Right kidney (tissue), 1 donor: ENCODE measurements around the gene PIEZO1.

ENCODE experiments used
- DNase-seq: peaks from one replicate; pipeline ENCODE4 v3.0.0-alpha.2; 2016

PIEZO1 gene

GRCh38 chr16:88768071-88768783 lies 16.8 kb downstream of the PIEZO1 start:
- no peak for DNase-seq

DNA sequence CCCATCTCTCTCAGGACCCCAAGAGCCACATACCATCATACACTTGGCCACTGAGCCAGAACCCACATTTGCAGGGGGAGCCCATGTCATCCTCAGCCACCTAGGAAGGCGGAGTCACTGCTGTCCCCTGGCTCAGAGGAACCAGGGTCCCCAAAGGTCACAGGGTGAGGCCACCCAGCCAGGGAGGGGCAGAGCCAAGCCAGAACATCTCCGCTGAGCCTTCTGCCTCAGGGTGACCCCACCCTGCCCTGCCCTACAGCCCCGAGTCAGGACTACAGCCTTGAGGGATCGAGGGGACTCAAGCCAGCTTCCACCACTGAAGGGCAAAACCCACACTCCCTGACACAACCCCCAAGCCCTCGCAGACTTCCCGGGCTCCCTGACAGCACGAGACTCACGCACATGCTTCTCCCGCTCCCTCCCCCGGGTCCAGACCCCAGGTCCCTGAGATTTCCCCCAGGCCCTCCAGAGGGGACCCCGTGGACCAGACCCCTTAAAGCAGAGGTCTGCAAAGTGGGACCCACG lies 17.4 kb downstream of the PIEZO1 start:
- DNase-seq = no peak

- DNase-seq = no peak
These were observed 18.0 kb downstream of the PIEZO1 start for GRCh38 chr16:88766975-88767374.

DNA sequence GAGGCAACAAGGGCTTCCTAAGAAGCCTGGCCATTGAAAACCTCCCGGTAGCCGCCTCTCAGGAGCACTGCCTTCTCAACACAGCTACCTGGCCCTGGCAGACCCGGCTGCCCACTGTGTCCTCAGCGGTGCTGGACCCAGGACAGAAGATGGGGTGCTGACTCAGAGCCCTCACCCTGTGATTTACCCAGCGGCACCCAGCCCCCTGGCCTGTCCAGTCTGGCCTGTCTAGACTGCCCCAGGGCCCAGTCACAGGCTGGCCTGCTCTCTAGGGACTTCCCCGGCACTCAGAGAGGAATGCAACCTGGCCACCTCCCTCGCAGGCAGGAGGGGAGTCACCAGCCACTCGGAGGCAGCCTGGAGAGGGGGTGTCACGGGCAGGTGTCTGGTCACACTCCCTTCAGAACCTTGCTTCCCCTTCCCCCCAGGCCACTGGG lies 20.1 kb downstream of the PIEZO1 start:
- DNase-seq = no peak

- DNase-seq = no peak
These were observed 20.9 kb downstream of the PIEZO1 start for GRCh38 chr16:88764080-88764479.

DNA sequence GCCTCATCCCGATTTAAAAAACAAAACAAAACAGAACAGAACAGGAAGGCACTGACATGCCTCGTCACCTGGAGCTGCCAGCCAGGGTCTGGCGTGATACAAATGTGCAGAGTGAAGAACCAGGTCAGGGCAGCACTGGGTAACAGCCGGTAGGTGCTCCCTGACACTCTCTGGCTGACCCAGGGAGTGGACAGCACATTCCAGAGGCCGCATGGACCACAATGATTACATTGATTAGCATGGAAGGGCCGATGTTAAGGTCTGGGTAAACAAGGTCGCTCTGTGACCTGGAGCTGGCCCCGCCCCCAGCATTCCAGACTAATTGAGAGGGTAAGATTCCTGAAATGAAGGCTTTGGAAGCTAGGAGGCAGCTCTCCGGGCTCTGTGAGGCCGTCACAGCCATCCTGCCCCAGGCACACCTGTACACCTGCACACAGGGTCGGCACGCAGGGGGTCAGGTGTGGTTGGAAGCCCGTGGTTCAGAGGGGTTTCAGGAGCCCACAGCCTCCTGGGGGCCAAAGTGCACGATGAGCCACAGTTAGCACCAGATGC lies 21.4 kb downstream of the PIEZO1 start:
- DNase-seq = no peak

DNA sequence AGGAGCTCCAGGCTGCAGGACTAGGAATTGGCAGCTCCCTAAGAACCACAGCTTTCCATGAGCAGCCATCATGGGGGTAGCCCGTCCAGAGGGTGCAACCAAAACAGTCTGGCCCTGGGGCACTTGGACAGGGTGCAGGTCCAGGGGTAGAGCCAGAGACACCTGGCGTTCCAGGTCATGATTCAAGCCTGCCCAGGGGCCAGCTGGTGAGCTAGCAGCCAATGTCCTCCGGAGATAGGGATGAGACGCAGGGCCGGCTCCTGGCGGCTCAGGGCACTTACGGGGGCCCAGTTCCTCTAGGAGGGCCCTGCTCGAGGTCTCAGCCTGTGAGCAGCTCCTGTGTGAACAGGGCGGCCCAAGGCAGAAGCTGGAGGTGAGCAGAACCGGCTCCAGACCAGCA lies 22.1 kb downstream of the PIEZO1 start:
- no peak for DNase-seq

DNA sequence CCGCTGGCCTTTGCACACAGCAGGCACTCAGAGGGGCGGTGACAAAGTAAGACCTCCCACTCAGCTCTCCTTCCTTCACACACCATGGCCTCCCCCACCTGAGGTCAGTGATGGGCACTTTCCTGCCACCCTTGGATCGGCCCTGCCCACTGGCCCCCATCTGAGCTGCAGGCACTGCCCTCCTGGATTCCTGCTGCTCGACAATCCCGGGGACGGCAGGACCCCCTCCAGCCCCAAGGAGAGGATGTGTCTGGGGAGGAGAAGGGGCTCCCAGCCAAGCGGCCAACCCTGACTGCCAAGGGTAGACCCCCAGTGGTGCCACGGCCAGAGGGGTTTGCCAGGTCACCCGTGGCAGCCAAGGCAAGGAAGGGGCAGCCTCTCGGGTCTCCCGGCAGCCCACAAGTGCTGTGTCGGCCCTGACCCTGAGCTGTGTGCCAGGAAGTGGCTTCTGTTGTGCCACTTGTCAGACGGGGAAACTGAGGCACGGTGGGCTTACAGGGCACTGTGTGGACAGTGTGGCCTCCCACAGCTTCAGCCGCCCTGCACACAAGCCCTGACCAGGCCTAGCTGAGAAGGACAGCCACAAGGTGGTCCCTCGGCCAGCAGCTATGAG lies 22.7 kb downstream of the PIEZO1 start:
- no peak for DNase-seq

GRCh38 chr16:88761830-88762229 lies 23.2 kb downstream of the PIEZO1 start:
- DNase-seq = no peak

GRCh38 chr16:88761143-88761534 lies 23.9 kb downstream of the PIEZO1 start:
- DNase-seq = no peak

- DNase-seq = no peak
These were observed 24.4 kb downstream of the PIEZO1 start for GRCh38 chr16:88760424-88761142.

GRCh38 chr16:88759976-88760350 lies 25.1 kb downstream of the PIEZO1 start:
- no peak for DNase-seq

DNA sequence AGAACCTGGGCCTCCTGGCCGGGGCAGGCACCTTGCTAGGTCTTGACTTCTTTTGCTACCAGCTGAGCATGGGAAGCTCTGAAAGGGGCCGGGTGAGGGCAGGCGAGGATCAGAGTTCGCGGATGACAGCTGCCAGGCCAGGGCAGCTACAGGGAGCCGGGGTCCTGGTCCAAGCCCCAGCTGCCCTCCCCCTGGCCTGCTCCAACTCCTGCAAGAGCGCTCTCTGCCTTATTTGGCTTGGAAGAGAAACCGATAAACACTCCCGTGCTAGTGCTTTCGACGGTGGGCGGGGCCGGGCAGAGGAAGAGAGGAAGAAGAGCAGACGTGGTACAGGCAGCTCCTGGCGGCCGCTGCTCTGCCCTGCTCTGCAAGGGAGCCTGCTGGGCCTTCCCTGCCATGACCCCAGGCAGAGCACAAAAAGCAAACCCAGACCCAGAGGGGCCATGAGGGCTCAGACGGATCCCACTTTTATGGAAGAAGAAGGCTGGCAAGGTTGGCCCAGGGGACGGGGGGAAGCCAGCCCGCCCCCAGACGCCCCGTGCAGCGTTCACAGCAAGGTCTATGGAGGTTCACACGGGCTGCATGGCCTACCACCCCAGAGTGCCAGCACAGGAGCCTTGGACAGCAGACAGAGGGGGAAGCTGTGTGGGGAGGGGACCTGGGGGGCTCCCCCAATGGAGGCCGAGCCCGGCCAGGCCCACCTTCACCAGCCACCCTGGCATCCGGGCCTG lies 25.6 kb downstream of the PIEZO1 start:
- DNase-seq = no peak

DNA sequence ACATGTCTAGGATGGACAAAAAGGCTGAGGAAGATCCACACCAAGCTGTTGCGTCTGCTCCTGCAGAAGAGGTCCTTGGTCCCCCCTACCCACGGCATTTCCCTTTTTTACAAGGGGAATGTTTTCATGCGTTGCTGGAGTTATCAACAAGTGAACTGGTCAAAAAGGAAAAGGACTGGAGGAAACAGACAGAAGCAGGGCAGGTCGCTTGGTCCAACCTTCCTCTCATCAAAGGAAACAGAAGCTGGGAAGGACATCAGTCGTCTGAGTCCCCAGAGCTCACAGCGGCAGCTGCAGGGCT lies 26.1 kb downstream of the PIEZO1 start:
- no peak for DNase-seq

DNA sequence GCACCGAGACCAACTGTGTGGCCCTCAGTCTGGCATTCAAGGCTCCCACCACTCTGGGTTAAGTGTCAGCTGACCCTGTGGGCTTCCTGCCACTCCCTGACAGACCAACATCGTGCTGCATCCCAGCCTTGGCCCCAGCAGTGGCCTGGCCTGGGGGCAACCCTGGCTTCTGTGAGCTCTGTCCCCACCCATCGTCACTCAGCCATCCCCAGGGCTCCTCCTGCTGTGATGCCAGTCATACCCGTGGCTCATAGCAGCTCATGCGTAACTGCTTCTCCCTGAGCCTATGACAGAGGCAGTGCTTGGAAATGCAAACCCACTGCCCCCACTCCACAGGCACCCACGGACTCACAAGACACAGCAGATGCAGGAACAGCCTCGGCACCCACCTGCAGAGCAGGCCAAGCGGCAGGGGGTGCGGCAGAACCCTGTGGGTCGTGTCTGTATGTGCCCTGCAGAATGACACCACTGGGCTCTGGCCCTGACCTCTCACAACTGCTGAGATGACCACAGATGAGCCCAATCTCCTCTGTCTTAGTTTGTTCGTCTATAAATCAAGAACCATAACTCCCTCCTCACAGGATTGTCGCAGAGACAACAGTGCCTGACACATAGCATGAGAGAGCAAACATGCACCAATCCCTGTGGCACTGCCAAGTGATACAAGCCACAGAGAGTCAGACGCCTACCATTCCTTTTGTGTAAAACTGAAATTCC lies 26.6 kb downstream of the PIEZO1 start:
- no peak for DNase-seq

DNA sequence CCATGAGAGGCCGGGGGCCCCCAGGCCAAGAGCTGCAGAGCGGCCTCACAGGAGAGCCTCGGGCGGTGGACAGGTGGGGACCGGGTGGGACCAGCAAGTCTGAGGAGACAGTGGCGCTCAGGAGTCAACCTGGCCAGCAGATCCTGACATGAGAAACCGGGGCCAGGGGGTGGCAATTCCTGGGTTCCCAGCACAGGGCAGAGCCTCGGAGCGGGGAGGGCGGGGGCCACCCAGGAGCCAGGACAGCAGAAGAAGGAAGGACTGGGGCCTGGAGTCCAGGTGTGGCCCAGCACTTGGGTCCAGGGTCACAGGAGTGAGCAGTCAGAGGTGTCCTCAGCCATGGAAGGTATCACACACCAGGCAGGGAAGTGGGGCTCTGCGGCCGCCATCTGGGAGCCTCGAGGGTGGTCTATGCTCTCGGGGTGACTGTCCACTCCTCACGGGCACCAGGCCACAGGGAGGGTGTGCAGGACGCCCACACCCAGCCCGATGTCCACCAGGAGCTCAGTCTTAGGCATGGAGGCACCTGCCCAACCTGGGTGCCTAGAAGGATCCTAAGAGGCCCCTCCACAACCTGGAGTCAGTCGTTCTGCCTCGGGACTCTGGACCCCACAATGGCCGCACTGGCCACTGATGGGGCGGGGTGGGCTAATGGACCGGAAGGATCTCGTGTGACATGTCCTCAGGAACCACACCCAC lies 29.1 kb downstream of the PIEZO1 start:
- DNase-seq = no peak

- no peak for DNase-seq
These were observed 29.9 kb downstream of the PIEZO1 start for GRCh38 chr16:88754912-88755744.

GRCh38 chr16:88754109-88754911 lies 30.7 kb downstream of the PIEZO1 start:
- DNase-seq = no peak

- no peak for DNase-seq
These were observed 31.4 kb downstream of the PIEZO1 start for GRCh38 chr16:88753602-88754001.
